Pancreas (tissue), 10 donors: ENCODE measurements around the gene BBOX1. TPM values are rescaled to one million over a fixed set of nuclear protein-coding genes. Genes with fewer than 3 reads are reported as not detected.

ENCODE experiments used
- ATAC-seq, 4 donors: fragments of 200-7000 bp; cut with Tn5 transposase; one replicate each; pipeline versions ENCODE4 v1.8.0 to v1.9.1; 2020; ENCODE audit warnings: mild to moderate bottlenecking in 4 of 4, moderate library complexity in 4 of 4
- DNase-seq, 6 donors: peaks; one replicate each; pipeline ENCODE4 v3.0.0-alpha.2; 2020
- FAIRE-seq: peaks from 2 replicates; lab custom pipeline; 2012; peaks lifted over from hg19 to GRCh38; lab: Jason Lieb, UNC
- H3K27ac ChIP-seq, 4 donors: fragments of 200-600 bp; sonication (generic); 1 replicate in 3 of 4; 2 replicates in 1 of 4; pipeline versions ENCODE4 v1.5.0 to v1.8.0; 2020
- H3K27me3 ChIP-seq, 4 donors: fragments of 200-600 bp; one replicate each; pipeline ENCODE4 v1.8.0; 2021
- H3K36me3 ChIP-seq, 3 donors: fragments of 200-600 bp; sonication (generic) in 1 of 3; one replicate each; pipeline versions ENCODE4 v1.5.0 to v1.8.0; 2020 to 2021
- H3K4me1 ChIP-seq, 3 donors: fragments of 200-600 bp; one replicate each; pipeline ENCODE4 v1.8.0; 2021
- H3K4me3 ChIP-seq, 4 donors: fragments of 200-600 bp; sonication (generic) in 2 of 4; one replicate each; pipeline versions ENCODE4 v1.5.0 to v1.8.0; 2020 to 2021
- H3K9me3 ChIP-seq, 4 donors: fragments of 200-600 bp; one replicate each; pipeline ENCODE4 v1.8.0; 2021
- WGBS, 2 donors: extraction: QIAGEN DNeasy Blood & Tissue Kit; methylation state at CpG; one replicate each; pipeline ENCODE4 v1.1.7; 2013; 5-methylcytosine and 5-hydroxymethylcytosine counted together
- intact Hi-C, 3 donors: fragments of 100-400 bp; cut with DNase I; formaldehyde crosslinking; loops; one replicate each; pipeline versions ENCODE4 v1.11.1 to v1.14.2; 2022
- polyA plus RNA-seq, 2 donors: library from polyadenylated mRNA; stranded (reverse); fragments of 200-250 nt; gene quantifications; one replicate each; pipeline ENCODE4 v1.2.3, GENCODE V29; 2013
- total RNA-seq, 6 donors: library from RNA; stranded (reverse); fragmentation: NEBNext Ultra II Directional in 4 of 6; extraction: Animal tissue kit (Norgen Biotek cat#: 25700) in 4 of 6; gene quantifications; one replicate each; pipeline versions ENCODE4 v1.2.1 to v1.2.4, GENCODE V29; 2021 to 2023
- TF ChIP-seq, protein P1 (sequence below), 4 donors: fragments of 200-600 bp; sonication (generic) in 3 of 4; IDR thresholded peaks; one replicate each; pipeline versions ENCODE4 v1.5.0 to v1.8.0; 2021; ENCODE audit warnings: antibody characterized with exemption in 4 of 4
- donor health status: healthy with polysubstance abuse.
- donor health status: DM: no; HTN: no; CAD: no; lungs with moderate emphysema.
- donor health status: DM: no; HTN: no; CAD: no.
- donor health status: control.
- donor health status: control.
- donor health status: Bipolar disorder and iron deficiency.
- donor health status: DM: yes; HTN: yes; CAD: no.
- donor health status: DM: no; HTN: no; CAD: no.
- donor health status: DM: no; HTN: no; CAD: no.
- donor health status: DM: yes; HTN: yes; CAD: no.

Gene BBOX1
- total and polyA plus RNA-seq, 8 donors, result 0.14 to 2.2 (median 0.34) TPM

GRCh38 chr11:27095059-27095458 is 54.4 kb downstream of the BBOX1 start:
- Histone ChIP-seq H3K27ac (no peak overlapping the region), H3K4me1 (no peaks in the 10 kb centered on the region), H3K9me3 (no peaks in the 10 kb centered on the region), H3K27me3 (no peaks in the 10 kb centered on the region), H3K4me3 (no peak overlapping the region), H3K36me3 (no peaks in the 10 kb centered on the region)
- WGBS, 2 donors, result 24 to 30% methylated on average over 2 of the region's 2 CpGs
- ATAC-seq, result no peak
- TF ChIP-seq, protein P1, sequence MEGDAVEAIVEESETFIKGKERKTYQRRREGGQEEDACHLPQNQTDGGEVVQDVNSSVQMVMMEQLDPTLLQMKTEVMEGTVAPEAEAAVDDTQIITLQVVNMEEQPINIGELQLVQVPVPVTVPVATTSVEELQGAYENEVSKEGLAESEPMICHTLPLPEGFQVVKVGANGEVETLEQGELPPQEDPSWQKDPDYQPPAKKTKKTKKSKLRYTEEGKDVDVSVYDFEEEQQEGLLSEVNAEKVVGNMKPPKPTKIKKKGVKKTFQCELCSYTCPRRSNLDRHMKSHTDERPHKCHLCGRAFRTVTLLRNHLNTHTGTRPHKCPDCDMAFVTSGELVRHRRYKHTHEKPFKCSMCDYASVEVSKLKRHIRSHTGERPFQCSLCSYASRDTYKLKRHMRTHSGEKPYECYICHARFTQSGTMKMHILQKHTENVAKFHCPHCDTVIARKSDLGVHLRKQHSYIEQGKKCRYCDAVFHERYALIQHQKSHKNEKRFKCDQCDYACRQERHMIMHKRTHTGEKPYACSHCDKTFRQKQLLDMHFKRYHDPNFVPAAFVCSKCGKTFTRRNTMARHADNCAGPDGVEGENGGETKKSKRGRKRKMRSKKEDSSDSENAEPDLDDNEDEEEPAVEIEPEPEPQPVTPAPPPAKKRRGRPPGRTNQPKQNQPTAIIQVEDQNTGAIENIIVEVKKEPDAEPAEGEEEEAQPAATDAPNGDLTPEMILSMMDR (IDR thresholded peaks at IDR 0.05), result no peak
- no peak for FAIRE-seq
- DNase-seq, result no peak
- intact Hi-C loops, result no loop called here

GRCh38 chr11:27095887-27096286 is 55.3 kb downstream of the BBOX1 start:
- H3K27ac ChIP-seq, result no peak overlapping the region

GRCh38 chr11:27097551-27097950 is 56.9 kb downstream of the BBOX1 start:
- 73 to 86% methylated on average over 4 of the region's 4 CpGs for WGBS, 2 donors
- FAIRE-seq, result no peak
- Histone ChIP-seq H3K9me3 (no peaks in the 10 kb centered on the region), H3K4me3 (no peak overlapping the region), H3K4me1 (no peaks in the 10 kb centered on the region), H3K27ac (no peak overlapping the region), H3K27me3 (no peaks in the 10 kb centered on the region), H3K36me3 (no peaks in the 10 kb centered on the region)
- TF ChIP-seq, protein P1 (IDR thresholded peaks at IDR 0.05), result no peak
- DNase-seq, result no peak
- intact Hi-C loops, result no loop called here
- ATAC-seq, result no peak

More at GRCh38 chr11:27095887-27096286, 55.3 kb downstream of the BBOX1 start:
- H3K4me1 ChIP-seq, result no peaks in the 10 kb centered on the region
- DNase-seq, result no peak
- no peaks in the 10 kb centered on the region for H3K36me3 ChIP-seq
- no peaks in the 10 kb centered on the region for H3K9me3 ChIP-seq
- H3K27me3 ChIP-seq, result no peaks in the 10 kb centered on the region
- ATAC-seq, result no peak
- TF ChIP-seq, protein P1 (IDR thresholded peaks at IDR 0.05), result no peak
- no peak overlapping the region for H3K4me3 ChIP-seq
- intact Hi-C loops, result no loop called here
- no peak for FAIRE-seq
- WGBS, 2 donors, result 24 to 28% methylated on average over 1 of the region's 1 CpG

DNA sequence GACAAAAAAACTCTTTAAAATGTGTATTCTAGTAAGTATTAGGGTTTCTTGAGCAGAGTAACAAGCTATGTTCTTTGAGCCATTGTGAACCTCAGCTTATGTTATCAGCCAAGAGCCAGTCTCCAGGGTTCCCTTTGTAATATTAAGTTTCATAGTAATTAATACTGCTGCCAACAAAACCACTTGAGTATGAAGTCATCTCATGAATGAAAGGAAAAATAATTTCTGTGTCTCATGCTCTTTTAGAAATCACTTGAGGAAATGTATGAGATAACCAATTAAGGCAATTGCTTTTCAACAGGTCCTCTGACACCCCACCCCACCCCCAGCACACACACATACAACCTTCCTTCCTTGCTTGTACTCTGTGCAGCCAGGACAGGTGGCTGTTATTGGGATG is 59.9 kb downstream of the BBOX1 start:
- H3K4me3 ChIP-seq, result no peak overlapping the region
- H3K27ac ChIP-seq, result no peak overlapping the region
- ATAC-seq, result no peak
- FAIRE-seq, result no peak
- TF ChIP-seq, protein P1 (IDR thresholded peaks at IDR 0.05), result no peak
- H3K36me3 ChIP-seq, result no peaks in the 10 kb centered on the region
- H3K9me3 ChIP-seq, result no peaks in the 10 kb centered on the region
- intact Hi-C loops, result no loop called here
- H3K4me1 ChIP-seq, result no peaks in the 10 kb centered on the region
- no peak for DNase-seq
- H3K27me3 ChIP-seq, result no peaks in the 10 kb centered on the region

GRCh38 chr11:27107548-27107947 is 66.9 kb downstream of the BBOX1 start:
- no peak overlapping the region for H3K4me3 ChIP-seq
- H3K4me1 ChIP-seq, result no peaks in the 10 kb centered on the region
- ATAC-seq (no peak), DNase-seq (no peak), FAIRE-seq (no peak)
- intact Hi-C loops, result no loop called here
- H3K27ac ChIP-seq, result no peak overlapping the region
- no peaks in the 10 kb centered on the region for H3K36me3 ChIP-seq
- TF ChIP-seq, protein P1 (IDR thresholded peaks at IDR 0.05), result no peak
- H3K9me3 ChIP-seq, result no peaks in the 10 kb centered on the region
- no peaks in the 10 kb centered on the region for H3K27me3 ChIP-seq
